Measurements from ENCODE around the gene PSMD2.
A peak's percentile ranks its signal among the peaks of the same experiment; 100 is the strongest.

PSMD2 gene

DNA sequence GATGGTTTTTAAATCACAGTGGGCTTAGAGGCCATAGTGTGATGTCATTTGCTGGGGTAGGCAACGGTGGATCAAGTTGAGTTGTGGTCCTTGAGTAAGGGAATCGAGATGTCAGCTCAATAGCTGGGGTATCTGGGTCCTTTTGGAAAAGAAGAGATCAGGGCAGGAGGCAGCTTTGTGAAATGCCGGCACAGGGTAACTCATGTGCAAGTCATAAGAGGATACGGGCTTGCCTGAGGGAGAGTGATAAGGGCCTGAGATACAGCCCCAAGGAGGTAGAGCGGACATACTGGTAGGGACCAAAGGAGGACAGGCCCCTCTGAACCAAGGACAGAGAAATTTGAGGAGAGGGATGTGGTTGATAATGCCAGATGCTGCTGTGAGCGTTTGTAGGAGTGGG is 34.1 kb downstream of the PSMD2 start:
- DNase-seq (ENCODE audit: low read depth, low spot score): no peak
- TF ChIP-seq, protein P1, sequence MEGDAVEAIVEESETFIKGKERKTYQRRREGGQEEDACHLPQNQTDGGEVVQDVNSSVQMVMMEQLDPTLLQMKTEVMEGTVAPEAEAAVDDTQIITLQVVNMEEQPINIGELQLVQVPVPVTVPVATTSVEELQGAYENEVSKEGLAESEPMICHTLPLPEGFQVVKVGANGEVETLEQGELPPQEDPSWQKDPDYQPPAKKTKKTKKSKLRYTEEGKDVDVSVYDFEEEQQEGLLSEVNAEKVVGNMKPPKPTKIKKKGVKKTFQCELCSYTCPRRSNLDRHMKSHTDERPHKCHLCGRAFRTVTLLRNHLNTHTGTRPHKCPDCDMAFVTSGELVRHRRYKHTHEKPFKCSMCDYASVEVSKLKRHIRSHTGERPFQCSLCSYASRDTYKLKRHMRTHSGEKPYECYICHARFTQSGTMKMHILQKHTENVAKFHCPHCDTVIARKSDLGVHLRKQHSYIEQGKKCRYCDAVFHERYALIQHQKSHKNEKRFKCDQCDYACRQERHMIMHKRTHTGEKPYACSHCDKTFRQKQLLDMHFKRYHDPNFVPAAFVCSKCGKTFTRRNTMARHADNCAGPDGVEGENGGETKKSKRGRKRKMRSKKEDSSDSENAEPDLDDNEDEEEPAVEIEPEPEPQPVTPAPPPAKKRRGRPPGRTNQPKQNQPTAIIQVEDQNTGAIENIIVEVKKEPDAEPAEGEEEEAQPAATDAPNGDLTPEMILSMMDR (IDR thresholded peaks at IDR 0.05; ENCODE audit: low read depth, low read length): no peak
- H3K4me3 ChIP-seq (ENCODE audit: low read depth, low read length): no peak overlapping the region
- in situ Hi-C loops (cut with HindIII; ENCODE audit: low sequenced_read_pairs): no loop called here

DNA sequence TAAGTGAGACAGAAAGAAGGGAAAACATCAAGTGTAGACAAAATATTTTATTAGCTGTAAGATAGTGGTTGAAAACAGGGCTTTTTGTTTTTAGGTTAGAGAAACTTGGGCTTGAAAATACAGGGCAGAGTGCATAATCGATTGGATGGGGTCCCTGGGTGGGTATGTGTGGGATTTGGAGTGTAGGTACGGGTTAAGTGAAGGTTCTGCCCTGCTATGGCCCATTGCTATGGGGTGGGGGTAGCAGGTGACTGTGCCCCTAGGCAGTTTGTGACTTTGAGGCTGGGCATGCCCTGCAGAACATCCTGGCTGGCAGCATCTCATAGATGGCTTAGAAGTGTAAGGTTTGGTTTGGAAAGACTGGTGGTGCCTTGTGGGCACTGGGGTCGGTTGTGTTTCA is 34.7 kb downstream of the PSMD2 start:
- TF ChIP-seq, protein P1 (IDR thresholded peaks at IDR 0.05; ENCODE audit: low read depth, low read length): no peak
- no peak for DNase-seq (ENCODE audit: low read depth, low spot score)
- in situ Hi-C loops (cut with HindIII; ENCODE audit: low sequenced_read_pairs): no loop called here
- no peak overlapping the region for H3K4me3 ChIP-seq (ENCODE audit: low read depth, low read length)

DNA sequence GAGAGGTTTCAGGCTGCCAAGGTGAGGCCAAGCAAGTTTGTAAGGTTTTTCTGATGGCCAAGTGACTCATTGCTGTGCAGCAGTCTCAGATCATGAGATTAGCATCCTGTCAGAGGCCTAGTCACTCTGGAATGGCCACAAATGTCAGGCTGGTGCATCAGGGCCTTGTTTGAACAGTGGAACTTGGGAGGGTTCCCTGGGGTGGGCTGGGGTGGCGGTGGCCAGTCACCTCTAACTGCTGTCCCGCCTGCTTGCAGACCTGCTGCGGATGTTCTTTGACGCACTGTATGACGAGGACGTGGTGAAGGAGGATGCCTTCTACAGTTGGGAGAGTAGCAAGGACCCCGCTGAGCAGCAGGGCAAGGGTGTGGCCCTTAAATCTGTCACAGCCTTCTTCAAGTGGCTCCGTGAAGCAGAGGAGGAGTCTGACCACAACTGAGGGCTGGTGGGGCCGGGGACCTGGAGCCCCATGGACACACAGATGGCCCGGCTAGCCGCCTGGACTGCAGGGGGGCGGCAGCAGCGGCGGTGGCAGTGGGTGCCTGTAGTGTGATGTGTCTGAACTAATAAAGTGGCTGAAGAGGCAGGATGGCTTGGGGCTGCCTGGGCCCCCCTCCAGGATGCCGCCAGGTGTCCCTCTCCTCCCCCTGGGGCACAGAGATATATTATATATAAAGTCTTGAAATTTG is 35.6 kb downstream of the PSMD2 start:
- TF ChIP-seq, protein P1 (IDR thresholded peaks at IDR 0.05; ENCODE audit: low read depth, low read length): no peak
- in situ Hi-C loops (cut with HindIII; ENCODE audit: low sequenced_read_pairs): no loop called here
- peak; percentile 73 for DNase-seq (ENCODE audit: low read depth, low spot score)

DNA sequence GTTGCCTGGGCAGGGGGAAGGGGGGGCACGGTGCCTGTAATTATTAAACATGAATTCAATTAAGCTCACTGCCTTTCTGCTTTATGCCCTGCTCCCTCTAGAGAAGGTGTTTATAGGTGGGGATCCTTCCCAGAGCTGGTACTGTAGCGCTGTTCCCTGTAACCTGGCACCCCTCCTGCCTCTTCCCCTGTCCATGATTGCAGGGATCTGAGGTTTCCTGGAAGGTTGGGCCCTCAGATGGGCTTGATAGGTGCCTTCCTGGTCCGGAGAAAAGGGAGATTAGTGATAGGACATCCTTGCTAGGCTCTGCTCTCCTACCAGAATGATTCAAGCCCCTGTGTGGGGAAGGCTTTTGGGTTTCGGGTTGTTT is 36.2 kb downstream of the PSMD2 start:
- in situ Hi-C loops (cut with HindIII; ENCODE audit: low sequenced_read_pairs): no loop called here
- DNase-seq (ENCODE audit: low read depth, low spot score): no peak
- H3K4me3 ChIP-seq (ENCODE audit: low read depth, low read length): no peak overlapping the region
- TF ChIP-seq, protein P1 (IDR thresholded peaks at IDR 0.05; ENCODE audit: low read depth, low read length): no peak

More for the DNA sequence above, 35.6 kb downstream of the PSMD2 start:
- H3K4me3 ChIP-seq (ENCODE audit: low read depth, low read length): no peak overlapping the region

DNA sequence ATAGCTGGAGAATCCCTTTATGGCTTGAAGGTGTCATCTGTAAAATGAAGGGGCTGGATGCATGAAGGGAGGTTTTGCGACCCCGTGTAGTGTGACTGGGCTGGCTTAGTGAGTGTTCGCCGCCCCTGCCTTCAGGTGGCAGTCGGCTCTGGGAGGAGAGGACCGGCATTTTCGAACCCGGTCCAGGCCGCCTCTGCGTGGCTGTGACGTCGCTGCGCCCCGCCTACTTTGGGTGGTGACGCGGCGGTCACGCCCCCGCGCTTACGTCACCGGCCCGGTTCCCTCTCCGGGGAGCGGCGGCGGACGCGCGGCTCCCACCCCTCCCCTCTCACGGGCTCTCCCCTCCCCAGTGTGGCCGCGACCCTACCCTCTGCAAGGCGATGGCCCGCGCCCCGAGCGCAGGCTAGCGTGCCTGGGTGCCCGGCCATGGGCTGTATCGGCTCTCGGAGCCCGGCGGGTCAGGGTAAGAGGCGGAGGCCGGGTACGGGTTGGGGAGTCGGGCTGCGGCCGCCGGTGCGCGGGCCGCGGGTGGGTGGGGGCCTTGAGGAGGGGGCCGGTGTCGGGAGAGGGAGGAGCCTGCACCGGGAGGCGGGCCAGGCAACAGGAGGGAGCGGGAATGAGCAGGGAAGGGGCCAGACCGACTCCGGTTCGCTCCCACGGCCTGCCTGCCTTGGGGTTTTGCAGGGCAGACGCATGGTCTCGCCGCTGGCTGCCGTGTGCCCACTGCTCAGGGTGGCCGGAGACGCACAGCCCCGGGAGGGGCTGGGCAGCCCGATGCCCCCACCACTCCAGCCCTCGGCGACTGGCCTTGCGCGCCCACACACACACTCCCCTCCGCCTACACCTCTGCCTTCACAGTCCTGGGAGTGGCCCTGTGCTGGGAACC is 36.9 kb downstream of the PSMD2 start:
- TF ChIP-seq, protein P1 (IDR thresholded peaks at IDR 0.05; ENCODE audit: low read depth, low read length): no peak

DNA sequence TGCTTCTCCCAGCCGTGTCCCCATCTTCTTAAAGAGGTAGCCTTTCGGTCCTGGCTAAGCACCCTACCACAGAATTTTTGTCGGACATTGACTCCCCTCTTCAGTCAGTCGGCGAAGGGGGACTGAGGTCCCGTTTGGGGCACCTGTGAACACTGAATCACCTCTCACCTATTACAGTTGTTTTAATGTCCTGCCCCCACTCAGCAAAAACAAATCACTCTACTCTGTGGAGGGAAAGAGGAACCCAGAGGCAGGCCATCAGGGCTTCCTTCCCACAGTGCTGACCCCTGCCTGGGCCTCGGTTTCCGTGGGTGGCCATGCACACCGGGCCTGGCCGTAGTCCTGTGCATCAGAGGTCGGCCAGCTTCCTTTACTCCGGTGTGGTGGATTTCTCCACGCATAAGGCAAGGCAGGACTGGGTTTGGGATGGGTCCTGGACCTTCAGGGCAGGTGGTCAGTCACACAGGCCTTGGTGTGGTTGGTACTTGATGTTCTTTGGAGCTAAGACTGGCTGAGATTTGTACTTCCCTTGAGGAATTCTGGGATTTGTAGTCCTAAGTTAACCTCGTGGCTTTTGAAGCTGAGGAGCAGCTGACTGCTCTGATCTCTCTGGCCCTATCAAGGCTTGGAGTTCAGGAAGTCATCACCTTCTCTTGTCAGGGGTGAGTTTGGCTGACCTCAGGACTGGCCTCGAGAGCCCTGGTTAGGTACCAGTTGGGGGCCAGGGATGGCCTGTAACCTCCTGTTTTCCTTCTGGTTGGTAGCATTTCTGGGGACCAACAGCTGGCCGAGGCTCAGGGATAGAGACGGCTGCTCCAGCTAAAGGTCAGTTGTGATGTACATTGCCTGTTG is 37.7 kb downstream of the PSMD2 start:
- H3K4me3 ChIP-seq (ENCODE audit: low read depth, low read length): peak overlapping the region; percentile 56
- TF ChIP-seq, protein P1 (IDR thresholded peaks at IDR 0.05; ENCODE audit: low read depth, low read length): no peak
- in situ Hi-C loops (cut with HindIII; ENCODE audit: low sequenced_read_pairs): no loop called here
- DNase-seq (ENCODE audit: low read depth, low spot score): peak; percentile 69

More for the DNA sequence above, 36.9 kb downstream of the PSMD2 start:
- in situ Hi-C loops (cut with HindIII; ENCODE audit: low sequenced_read_pairs): no loop called here
- peak overlapping the region; percentile 56 for H3K4me3 ChIP-seq (ENCODE audit: low read depth, low read length)
- peak; percentile 79 for DNase-seq (ENCODE audit: low read depth, low spot score)
